DMS114 treated with DMSO at 0.1 percent for 48 hours (cell line): ENCODE data around the gene KISS1R.

Experiments
- DNase-seq: peaks from one replicate; lab custom pipeline; 2025; ENCODE audit not compliant: unreplicated experiment; lab: John Stamatoyannopoulos, UW

KISS1R gene

DNA sequence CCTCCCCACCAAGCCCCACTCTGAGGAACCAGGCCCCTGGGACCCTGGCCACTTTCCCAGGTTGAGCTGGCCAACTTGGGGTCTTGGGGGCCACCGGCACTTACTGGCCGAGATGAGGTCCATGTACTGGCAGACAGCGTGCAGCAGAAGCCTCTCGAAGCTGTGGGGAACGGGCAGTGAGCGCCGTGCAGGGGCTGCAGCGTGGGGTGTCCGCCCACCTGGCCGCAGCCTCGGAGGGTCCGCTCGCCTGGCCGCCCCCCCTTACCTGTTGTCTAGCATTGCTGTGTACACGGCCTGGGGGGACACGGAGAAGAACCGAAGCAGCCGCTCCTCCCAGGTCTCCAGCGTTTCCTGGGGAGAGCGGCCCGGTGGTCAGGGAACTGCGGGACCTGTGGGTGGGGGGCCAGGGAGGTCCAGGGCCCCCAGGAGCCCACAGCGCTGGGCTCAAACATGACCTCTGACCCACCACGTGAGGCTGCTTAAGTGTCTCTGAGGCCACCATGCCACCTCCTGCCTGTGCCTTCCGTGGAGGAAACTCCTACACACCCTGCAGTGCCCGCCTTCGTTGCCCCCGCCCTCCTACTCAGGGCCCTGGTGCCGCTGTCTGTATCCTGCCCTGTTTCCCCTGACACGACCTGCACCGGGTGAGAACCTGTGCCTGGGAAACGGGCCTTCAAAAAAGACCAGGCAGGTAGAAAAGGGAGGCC is 17.6 kb upstream of the KISS1R start:
- DNase-seq, result no peak

GRCh38 chr19:900043-900301 is 17.2 kb upstream of the KISS1R start:
- no peak for DNase-seq

GRCh38 chr19:900302-901111 is 16.6 kb upstream of the KISS1R start:
- DNase-seq, result no peak

DNA sequence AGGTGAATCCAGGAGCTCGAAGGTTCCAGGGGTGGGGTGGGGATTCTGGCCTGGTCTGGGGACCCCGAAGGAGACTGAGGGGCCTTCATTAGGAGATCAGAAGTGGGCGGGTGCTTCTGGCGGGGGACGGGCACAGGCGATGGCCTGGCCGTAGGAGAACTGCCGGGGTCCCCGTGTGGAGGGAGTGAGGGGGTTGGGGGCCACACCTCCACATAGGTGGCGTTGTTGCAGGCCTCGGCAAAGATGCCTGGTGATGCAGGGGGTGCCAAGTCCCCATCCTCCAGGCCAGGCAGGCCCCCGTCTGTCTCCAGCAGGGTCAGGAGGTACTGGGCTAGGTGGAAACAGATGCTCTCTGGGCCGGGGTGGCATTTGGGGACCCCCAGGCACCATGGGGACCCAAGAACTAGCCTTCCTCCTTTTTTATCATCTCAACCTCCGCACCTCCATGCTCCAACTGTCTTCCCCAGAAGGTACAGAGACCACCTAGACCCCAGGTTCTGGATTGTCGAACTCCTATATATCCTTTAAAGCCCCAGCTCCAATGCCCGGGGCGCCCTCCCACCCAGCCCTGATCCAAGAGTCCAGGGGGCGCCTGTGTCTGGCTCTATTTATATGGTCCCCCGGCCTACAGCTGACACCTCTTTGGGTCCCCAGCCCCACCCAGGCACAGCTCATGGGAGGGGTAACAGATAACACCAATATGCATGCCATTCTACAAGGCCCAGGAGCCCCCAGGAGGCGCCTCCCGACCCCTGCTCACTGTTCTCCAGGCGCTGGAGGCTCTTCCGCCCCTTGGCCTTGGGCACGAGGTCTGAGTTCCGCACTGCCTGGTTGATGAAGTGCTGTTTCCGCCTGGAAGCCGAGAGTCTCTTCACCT is 15.7 kb upstream of the KISS1R start:
- no peak for DNase-seq

- no peak for DNase-seq
These were observed 15.1 kb upstream of the KISS1R start for GRCh38 chr19:902093-902370.

GRCh38 chr19:902446-903226 is 14.5 kb upstream of the KISS1R start:
- DNase-seq, result no peak

- DNase-seq, result no peak
These were observed 13.8 kb upstream of the KISS1R start for GRCh38 chr19:903266-903797.

GRCh38 chr19:904545-904944 is 12.6 kb upstream of the KISS1R start:
- DNase-seq, result no peak

GRCh38 chr19:906480-906879 is 10.7 kb upstream of the KISS1R start:
- DNase-seq, result no peak

DNA sequence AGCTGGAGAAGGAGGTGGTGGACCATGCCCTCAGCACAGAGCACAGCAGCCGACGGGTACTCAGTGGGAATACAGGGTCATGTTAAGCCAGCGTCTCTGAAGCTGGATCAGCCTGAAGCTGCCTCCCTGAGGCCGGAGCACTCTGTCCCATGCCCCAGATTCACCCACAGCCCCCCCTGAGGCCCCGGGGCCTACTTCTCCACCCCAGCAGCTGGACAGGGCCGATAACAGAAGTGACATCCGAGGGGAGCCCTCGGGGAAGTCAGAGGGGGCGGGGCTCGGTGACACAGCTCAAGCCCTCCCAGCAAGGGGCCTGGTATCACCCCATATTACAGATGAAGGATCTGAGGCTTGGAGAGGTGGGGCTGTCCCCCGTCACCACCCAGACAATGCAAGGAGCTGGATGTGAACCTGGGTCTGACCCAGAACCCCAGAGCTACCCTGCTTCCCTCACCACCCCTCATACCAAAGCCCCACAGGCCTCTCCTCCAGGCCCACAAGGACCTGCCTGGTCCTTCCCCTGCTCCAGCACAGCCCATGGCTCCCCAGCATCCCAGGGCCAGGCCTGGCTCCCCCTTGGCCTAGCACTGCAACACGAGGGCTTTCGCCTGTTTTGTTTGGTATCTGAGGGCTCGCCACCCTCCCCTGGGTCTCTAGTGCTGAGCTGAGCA is 9.8 kb upstream of the KISS1R start:
- no peak for DNase-seq

GRCh38 chr19:911197-912033 is 5.7 kb upstream of the KISS1R start:
- DNase-seq, result no peak

- no peak for DNase-seq
These were observed 4.7 kb upstream of the KISS1R start for GRCh38 chr19:912181-913079.

- peak; percentile 11 for DNase-seq
These were observed 3.9 kb upstream of the KISS1R start, which contains the start of gene R3HDM4 for GRCh38 chr19:913080-913748. Gene R3HDM4, minus strand, starts transcription at chr19:913219. Its CDS starts 62 bp downstream, at chr19:913157.

DNA sequence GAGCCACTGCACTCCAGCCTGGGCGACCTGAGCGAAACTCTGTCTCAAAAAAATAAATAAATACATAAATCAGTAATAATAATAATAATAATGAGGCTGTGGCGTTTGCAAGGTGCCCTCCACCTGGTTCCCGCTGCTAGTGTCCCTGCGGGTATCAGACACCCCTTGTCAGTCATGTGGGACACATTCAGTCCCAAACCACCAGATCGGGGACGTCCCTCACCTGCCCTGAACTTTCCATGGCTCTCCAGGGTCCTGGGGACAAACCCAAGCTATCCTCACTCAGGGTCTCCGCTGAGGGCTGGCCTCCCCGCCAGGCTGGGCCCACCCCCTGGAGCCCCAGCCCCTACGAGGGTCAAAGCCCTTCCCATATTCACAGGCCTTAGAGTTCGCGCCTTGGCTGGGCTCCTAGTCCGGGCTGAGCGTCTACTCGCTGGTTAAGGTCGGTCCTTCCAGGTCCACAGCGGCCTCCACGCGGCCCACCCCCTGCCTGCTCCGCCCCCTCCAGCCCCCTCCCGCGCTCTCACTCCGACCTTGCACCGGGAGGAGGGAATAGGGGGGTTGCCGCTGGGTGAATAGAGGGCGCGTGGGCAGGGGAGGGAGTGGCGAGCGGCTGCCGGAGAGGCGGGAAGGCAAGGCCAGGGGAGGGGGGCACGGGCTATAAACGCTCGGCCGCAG is 349 bp upstream of the KISS1R start:
- DNase-seq, result no peak

- DNase-seq, result no peak
These were observed 962 bp downstream of the KISS1R start for GRCh38 chr19:918152-918437.

DNA sequence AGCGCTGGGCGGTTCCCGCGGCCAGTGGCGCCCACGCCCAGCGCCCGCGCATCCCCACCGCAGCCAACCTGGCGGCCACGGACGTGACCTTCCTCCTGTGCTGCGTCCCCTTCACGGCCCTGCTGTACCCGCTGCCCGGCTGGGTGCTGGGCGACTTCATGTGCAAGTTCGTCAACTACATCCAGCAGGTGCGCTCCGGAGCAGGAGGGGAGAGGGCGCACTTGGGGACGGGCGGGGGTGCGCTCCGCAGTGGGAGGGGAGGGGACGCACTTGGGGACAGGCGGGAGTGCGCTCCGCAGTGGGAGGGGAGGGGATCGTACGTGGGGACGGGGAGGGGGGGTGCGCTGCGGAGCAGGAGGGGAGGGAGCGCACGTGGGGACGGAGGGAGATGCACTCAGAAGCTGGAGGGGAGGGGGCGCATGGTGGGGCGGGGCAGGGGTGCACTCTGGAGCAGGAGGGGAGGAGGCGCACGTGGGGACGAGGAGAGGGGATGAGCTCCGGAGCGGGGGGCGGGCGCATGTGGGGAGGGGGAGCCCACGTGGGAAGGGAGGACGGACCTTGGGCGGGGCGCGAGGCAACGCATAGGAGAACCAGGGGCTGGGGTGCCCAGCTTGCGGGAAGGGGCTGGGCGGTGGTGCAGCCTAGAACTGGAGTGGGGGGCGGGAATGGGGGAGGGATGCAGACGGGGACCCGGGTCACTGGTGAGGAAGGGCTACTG is 1.5 kb downstream of the KISS1R start:
- no peak for DNase-seq
